GM23248 (cell line): ENCODE measurements around the gene CERS2. TPM values are rescaled to one million over a fixed set of nuclear protein-coding genes. Genes with fewer than 3 reads are reported as not detected.
A peak's percentile ranks its signal among the peaks of the same experiment; 100 is the strongest.

Experiments
- DNase-seq: peaks from one replicate; pipeline ENCODE4 v3.0.0-alpha.2; 2015
- H2AFZ ChIP-seq: fragments of 200-600 bp; sonication (generic); 2 replicates; pipeline ENCODE4 v1.6.1; 2016; ENCODE audit warnings: antibody characterized with exemption
- H3F3A ChIP-seq: fragments of 200-600 bp; sonication (generic); 2 replicates; pipeline ENCODE4 v1.6.1; 2016; ENCODE audit warnings: mild to moderate bottlenecking, antibody characterized with exemption, mixed run types; ENCODE audit not compliant: insufficient read depth
- H3K27ac ChIP-seq: fragments of 200-600 bp; sonication (generic); 2 replicates; pipeline ENCODE4 v1.5.1; 2016; ENCODE audit warnings: mild to moderate bottlenecking
- H3K27me3 ChIP-seq: fragments of 200-600 bp; sonication (generic); replicated peaks from 2 replicates; pipeline ENCODE4 v1.6.1; 2016; ENCODE audit warnings: mild to moderate bottlenecking; ENCODE audit not compliant: insufficient read depth
- H3K36me3 ChIP-seq: fragments of 200-600 bp; sonication (generic); 2 replicates; pipeline ENCODE4 v1.6.1; 2016; ENCODE audit warnings: low read depth, mild to moderate bottlenecking
- H3K4me1 ChIP-seq: fragments of 200-600 bp; sonication (generic); 2 replicates; pipeline ENCODE4 v1.6.1; 2016; ENCODE audit warnings: mild to moderate bottlenecking; ENCODE audit not compliant: insufficient read depth
- H3K4me2 ChIP-seq: fragments of 200-600 bp; sonication (generic); one replicate; pipeline ENCODE4 v1.6.1; 2016; ENCODE audit warnings: mild to moderate bottlenecking; ENCODE audit not compliant: unreplicated experiment
- H3K4me3 ChIP-seq: fragments of 200-600 bp; sonication (generic); 2 replicates; pipeline ENCODE4 v1.5.1; 2016; ENCODE audit warnings: mild to moderate bottlenecking
- H3K79me2 ChIP-seq: fragments of 200-600 bp; sonication (generic); 2 replicates; pipeline ENCODE4 v1.6.1; 2016; ENCODE audit warnings: mild to moderate bottlenecking; ENCODE audit not compliant: insufficient read depth
- H3K9ac ChIP-seq: fragments of 200-600 bp; sonication (generic); 2 replicates; pipeline ENCODE4 v1.6.1; 2016; ENCODE audit warnings: mild to moderate bottlenecking
- H3K9me2 ChIP-seq: fragments of 200-600 bp; sonication (generic); 2 replicates; pipeline ENCODE4 v1.6.1; 2016; ENCODE audit warnings: mixed run types, mild to moderate bottlenecking, moderate library complexity; ENCODE audit not compliant: insufficient read depth
- H3K9me3 ChIP-seq: fragments of 200-600 bp; sonication (generic); one replicate; pipeline ENCODE4 v1.6.1; 2017; ENCODE audit warnings: low read depth
- H4K20me1 ChIP-seq: fragments of 200-600 bp; sonication (generic); 2 replicates; pipeline ENCODE4 v1.6.0; 2016; ENCODE audit not compliant: insufficient read depth
- EZH2 ChIP-seq: fragments of 200-600 bp; sonication (generic); IDR thresholded peaks from 2 replicates; pipeline ENCODE4 v1.6.1; 2018; ENCODE audit warnings: antibody characterized with exemption, mild to moderate bottlenecking; ENCODE audit not compliant: insufficient read depth, poor library complexity, severe bottlenecking
- EZH2phosphoT487 ChIP-seq: fragments of 200-600 bp; sonication (generic); IDR thresholded peaks from 2 replicates; pipeline ENCODE4 v1.6.1; 2018; ENCODE audit warnings: antibody characterized with exemption, moderate library complexity, mild to moderate bottlenecking, low read depth; ENCODE audit not compliant: insufficient read depth
- WGBS, 2 experiments: methylation state at CpG; one replicate each; pipeline ENCODE4 v1.1.6; 2015 to 2017; ENCODE audit warnings: low lambda C conversion rate in 2 of 2, low coverage in 1 of 2; ENCODE audit errors: missing lambda C conversion rate in 2 of 2; 5-methylcytosine and 5-hydroxymethylcytosine counted together
- in situ Hi-C: fragments of 300-500 bp; cut with MboI; formaldehyde crosslinking; loops from 2 replicates; pipeline ENCODE4 v1.15.0; 2020
- polyA plus RNA-seq: library from polyadenylated mRNA; unstranded; fragments of >200 nt; fragmentation: Nextera tagmentation; extraction: Ambion mirVana; gene quantifications from 2 replicates; pipeline ENCODE4 v1.2.1, GENCODE V29; 2016
- total RNA-seq: library from RNA; depleted of rRNA; stranded (reverse); fragments of >200 nt; shearing (Covaris generic); gene quantifications from 2 replicates; pipeline ENCODE4 v1.2.3, GENCODE V29; 2014

CERS2 gene
- total and polyA plus RNA-seq, 2 experiments from 2014 or later, result 148 to 202 TPM

GRCh38 chr1:150928286-150928685 lies 46.3 kb downstream of the CERS2 start:
- Histone ChIP-seq H3K27ac (no peak overlapping the region), H3F3A (0 out of 2 replicates have a peak, but pooled peaks cover under 1% of the 10 kb centered on the region), H4K20me1 (no peaks in the 10 kb centered on the region), H3K4me2 (no peak overlapping the region), H3K9me2 (no peaks in the 10 kb centered on the region), H3K9me3 (no peaks in the 10 kb centered on the region), H3K27me3 (no peaks in the 10 kb centered on the region), H3K4me1 (no peaks in the 10 kb centered on the region), H3K4me3 (no peak overlapping the region), H3K79me2 (peaks cover 53% of the 10 kb centered on the region), H3K36me3 (peaks cover 39% of the 10 kb centered on the region), H2AFZ (no peak overlapping the region), H3K9ac (no peak overlapping the region)
- peak; percentile 33 for DNase-seq
- no peak for TF ChIP-seq EZH2
- no peak for TF ChIP-seq EZH2phosphoT487
- in situ Hi-C loops, result no loop called here
- WGBS, 2 experiments, result 83 to 86% methylated on average over 3 of the region's 3 CpGs

GRCh38 chr1:150927624-150928023 lies 47.0 kb downstream of the CERS2 start:
- DNase-seq, result no peak
- H3K4me1 ChIP-seq, result peaks cover 4% of the 10 kb centered on the region
- H3K36me3 ChIP-seq, result peaks cover 34% of the 10 kb centered on the region
- H3K79me2 ChIP-seq, result peaks cover 49% of the 10 kb centered on the region
- H3K9ac ChIP-seq, result no peak overlapping the region
- H4K20me1 ChIP-seq, result no peaks in the 10 kb centered on the region
- in situ Hi-C loops, result no loop called here
- H3K4me3 ChIP-seq, result no peak overlapping the region
- H3K9me2 ChIP-seq, result no peaks in the 10 kb centered on the region
- H3K27ac ChIP-seq, result no peak overlapping the region
- WGBS, 2 experiments, result 99 to 100% methylated on average over 4 of the region's 4 CpGs
- no peak overlapping the region for H2AFZ ChIP-seq
- TF ChIP-seq EZH2phosphoT487 (no peak), EZH2 (no peak)
- H3K27me3 ChIP-seq, result no peaks in the 10 kb centered on the region
- H3K9me3 ChIP-seq, result no peaks in the 10 kb centered on the region
- H3F3A ChIP-seq, result 0 out of 2 replicates have a peak, but pooled peaks cover 5% of the 10 kb centered on the region
- H3K4me2 ChIP-seq, result no peak overlapping the region

DNA sequence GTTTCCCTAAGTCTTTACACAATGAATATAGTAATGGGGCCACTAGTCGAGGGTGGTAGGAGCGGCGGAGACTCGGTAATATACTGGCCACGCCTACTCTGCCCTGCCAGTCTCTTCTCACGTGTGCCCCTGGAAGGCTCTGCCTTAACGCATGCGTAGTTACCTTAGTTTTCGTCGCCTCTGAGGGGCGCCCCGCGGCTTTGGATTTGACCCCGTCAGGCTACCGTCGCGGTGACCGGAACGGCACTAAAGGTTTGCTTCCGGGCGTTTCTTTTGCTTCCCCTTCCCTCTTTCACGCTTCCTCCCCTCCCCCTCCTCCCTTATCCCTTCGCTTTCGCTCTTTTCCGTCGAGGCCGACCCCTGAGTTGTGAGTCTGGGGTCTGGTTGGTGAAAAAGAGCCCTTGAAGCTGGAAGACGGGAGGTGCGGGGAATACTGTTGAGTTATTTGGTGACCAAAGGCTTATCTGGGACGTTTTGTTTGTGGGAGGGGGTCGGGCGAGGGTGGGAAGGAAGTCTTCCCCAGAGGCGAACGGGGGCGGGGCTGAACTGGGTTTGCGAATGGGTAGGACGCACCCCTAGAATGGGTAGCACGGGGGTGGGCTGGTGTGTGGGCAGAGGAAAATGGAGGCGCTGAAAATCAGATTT lies 48.4 kb downstream of the CERS2 start, which contains the start of gene SETDB1:
TSS of gene SETDB1 (plus strand) at position 267 of the 645 bp plus-strand sequence. CDS start 1,352 bp downstream, outside the sequence.
- peak within 1 kb of the TSS; percentile 86 for H3K4me3 ChIP-seq

DNA sequence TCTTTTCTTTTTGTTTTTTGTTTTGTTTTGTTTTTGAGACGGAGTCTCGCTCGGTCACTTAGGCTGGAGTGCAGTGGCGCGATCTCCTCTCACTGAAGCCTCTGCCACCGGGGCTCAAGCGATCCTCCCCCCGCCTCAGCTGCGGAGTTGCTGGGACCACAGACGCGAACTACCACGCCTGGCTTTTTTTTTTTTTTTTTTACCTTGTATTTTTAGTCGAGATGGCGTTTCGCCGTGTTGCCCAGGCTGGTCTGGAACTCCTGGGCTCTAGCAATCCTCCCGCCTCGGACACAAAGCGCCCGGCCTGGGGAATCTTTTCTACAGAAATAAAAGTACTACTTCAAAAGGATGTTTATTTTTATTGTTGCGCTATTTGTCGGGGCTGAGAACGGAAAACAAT lies 49.6 kb downstream of the CERS2 start:
- WGBS, 2 experiments, result 88 to 91% methylated on average over 23 of the region's 23 CpGs
- H3K4me1 ChIP-seq, result peaks cover 8% of the 10 kb centered on the region
- H3K9me2 ChIP-seq, result no peaks in the 10 kb centered on the region
- peak overlapping the region; percentile 86 for H3K4me3 ChIP-seq
- H3F3A ChIP-seq, result 0 out of 2 replicates have a peak, but pooled peaks cover 11% of the 10 kb centered on the region
- TF ChIP-seq EZH2 (no peak), EZH2phosphoT487 (no peak)
- DNase-seq, result no peak
- peaks cover 31% of the 10 kb centered on the region for H3K79me2 ChIP-seq
- in situ Hi-C loops, result no loop called here
- no peaks in the 10 kb centered on the region for H4K20me1 ChIP-seq
- H3K36me3 ChIP-seq, result peaks cover 13% of the 10 kb centered on the region; the same call in 1 of the 2 replicates
- H3K9ac ChIP-seq, result no peak overlapping the region
- H3K27me3 ChIP-seq, result no peaks in the 10 kb centered on the region
- no peak overlapping the region for H3K27ac ChIP-seq
- H3K4me2 ChIP-seq, result no peak overlapping the region
- no peaks in the 10 kb centered on the region for H3K9me3 ChIP-seq
- H2AFZ ChIP-seq, result peak overlapping the region; percentile 94

More for the DNA sequence above, 48.4 kb downstream of the CERS2 start, which contains the start of gene SETDB1:
- Histone ChIP-seq H2AFZ (peak within 1 kb of the TSS; percentile 94), H4K20me1 (no peaks in the 10 kb centered on the region), H3K9me3 (no peaks in the 10 kb centered on the region), H3K9me2 (no peaks in the 10 kb centered on the region), H3K79me2 (peaks cover 38% of the 10 kb centered on the region), H3K36me3 (peaks cover 22% of the 10 kb centered on the region), H3K9ac (peak within 1 kb of the TSS; percentile 96), H3K4me2 (peak within 1 kb of the TSS; percentile 89), H3K4me1 (peaks cover 8% of the 10 kb centered on the region), H3K27ac (peak within 1 kb of the TSS; percentile 67), H3F3A (0 out of 2 replicates have a peak, but pooled peaks cover 11% of the 10 kb centered on the region), H3K27me3 (no peaks in the 10 kb centered on the region)
- 0 to 1% methylated on average over 30 to 39 of the region's 39 CpGs for WGBS, 2 experiments
- DNase-seq, result peak; percentile 98
- in situ Hi-C loops, result no loop called here
- TF ChIP-seq EZH2, result no peak
- no peak for TF ChIP-seq EZH2phosphoT487
